Adrenal gland (tissue), 5 donors: Measurements from ENCODE around the gene AJUBA.

Experiments
- CTCF ChIP-seq, 6 experiments: fragments of 450-650 bp in 4 of 6; fragments of 200-600 bp in 2 of 6; sonication (generic) in 1 of 6; IDR thresholded peaks; 1 replicate in 5 of 6; 2 replicates in 1 of 6; pipeline versions ENCODE4 v1.5.1 to v1.8.0; 2016 to 2021; ENCODE audit warnings: antibody characterized with exemption in 6 of 6, mild to moderate bottlenecking in 2 of 6, moderate library complexity in 1 of 6
- POLR2A ChIP-seq, 2 donors: fragments of 450-650 bp; IDR thresholded peaks; one replicate each; pipeline ENCODE4 v1.6.1; 2017; ENCODE audit warnings: antibody characterized with exemption in 2 of 2, mild to moderate bottlenecking in 2 of 2, moderate library complexity in 1 of 2
- donor health status: DM: no; HTN: no; CAD: no.

- TF ChIP-seq CTCF (IDR thresholded peaks at IDR 0.05): no peak
- no peak for TF ChIP-seq POLR2A (IDR thresholded peaks at IDR 0.05)
Observed at GRCh38 chr14:23017091-23017490, 34.7 kb upstream of the AJUBA start.
